ENCODE results near the gene DUOX1.

Gene DUOX1

GRCh38 chr15:45112143-45112590 lies 17.6 kb upstream of the DUOX1 start:
- in situ Hi-C loops (cut with MboI; ENCODE audit: low sequenced_read_pairs, unreplicated experiment), result loop anchor here (25.0 kb wide), 1 partner anchor 150 kb away; the partner anchor contains the start of gene TERB2
- no peak for TF ChIP-seq CTCF (IDR thresholded peaks at IDR 0.05; ENCODE audit: borderline replicate concordance, control extremely low read depth, extremely low read depth, insufficient read depth, missing control alignments)
- no peak for DNase-seq (ENCODE audit: low spot score)

DNA sequence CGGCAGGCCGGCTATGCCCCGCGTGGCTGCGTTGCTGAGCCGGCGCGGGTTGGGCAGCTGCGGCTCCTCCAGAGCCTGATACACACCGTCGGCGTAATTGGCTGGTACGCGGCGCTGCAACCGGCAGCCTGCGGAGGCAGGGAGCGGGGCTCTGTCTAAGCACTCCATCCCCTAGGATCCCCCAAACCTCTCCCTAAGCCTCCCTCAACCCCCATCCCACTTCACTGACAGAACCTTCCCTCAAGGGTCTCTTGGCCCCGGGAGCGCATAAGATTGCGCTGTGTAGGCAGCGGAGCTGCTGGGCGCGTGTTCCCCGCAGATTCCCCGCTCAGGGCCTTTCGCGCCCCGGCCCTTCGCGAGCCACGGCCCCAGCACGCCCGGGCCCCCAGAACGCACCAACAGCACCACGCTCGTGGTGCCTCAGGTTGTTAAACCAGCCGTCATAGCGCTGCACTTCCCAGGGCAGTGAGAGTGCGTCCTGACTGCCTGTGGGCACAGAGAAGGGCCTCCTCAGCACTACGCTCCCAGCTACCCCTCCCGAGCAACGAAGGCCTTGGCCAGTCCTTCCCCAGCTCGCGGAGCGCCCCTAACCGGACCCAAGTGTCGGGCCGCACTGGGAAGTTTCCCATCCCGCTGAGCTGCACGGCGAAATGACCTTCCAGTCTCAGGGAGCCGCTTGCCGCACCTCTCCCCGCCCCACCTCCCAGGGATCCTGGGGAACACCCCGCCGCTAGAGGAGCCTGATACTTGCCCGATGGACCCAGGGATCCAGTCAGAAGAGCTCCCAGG lies 17.0 kb upstream of the DUOX1 start:
- TF ChIP-seq CTCF (IDR thresholded peaks at IDR 0.05; ENCODE audit: borderline replicate concordance, control extremely low read depth, extremely low read depth, insufficient read depth, missing control alignments), result no peak
- in situ Hi-C loops (cut with MboI; ENCODE audit: low sequenced_read_pairs, unreplicated experiment), result loop anchor here (25.0 kb wide), 1 partner anchor 150 kb away; the partner anchor contains the start of gene TERB2
- DNase-seq (ENCODE audit: low spot score), result no peak

DNA sequence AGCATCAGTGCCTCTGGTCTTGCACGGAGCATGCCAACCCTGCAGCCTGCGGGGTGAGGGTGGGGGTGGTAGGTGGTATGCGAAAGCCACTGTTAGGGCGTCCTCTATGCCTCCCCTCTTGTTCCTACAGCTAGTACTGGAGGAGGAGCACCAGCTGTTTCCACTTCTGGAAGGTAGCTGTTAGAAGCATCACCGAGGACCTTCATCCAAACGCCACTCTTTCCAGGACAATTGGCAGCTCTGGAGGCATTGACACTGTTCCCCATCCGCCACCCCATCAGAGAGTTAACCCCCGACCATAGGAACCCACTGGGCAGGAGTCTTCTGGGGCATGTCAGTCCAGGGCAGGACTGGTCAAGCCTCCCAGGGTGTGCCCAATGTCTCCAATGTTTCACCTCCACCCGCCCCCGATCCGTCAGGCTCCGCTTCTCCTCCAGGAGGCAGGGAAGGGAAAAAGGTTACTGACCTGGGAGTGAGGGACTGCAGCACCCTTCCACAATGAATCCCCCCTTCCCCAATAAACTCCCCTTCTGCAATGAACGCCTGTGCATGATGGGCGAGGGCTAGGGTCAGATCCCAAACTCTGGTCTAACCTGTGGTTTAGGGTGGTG lies 16.3 kb upstream of the DUOX1 start:
- no peak for TF ChIP-seq CTCF (IDR thresholded peaks at IDR 0.05; ENCODE audit: borderline replicate concordance, control extremely low read depth, extremely low read depth, insufficient read depth, missing control alignments)
- in situ Hi-C loops (cut with MboI; ENCODE audit: low sequenced_read_pairs, unreplicated experiment), result loop anchor here (25.0 kb wide), 1 partner anchor 151 kb away; the partner anchor contains the start of gene TERB2
- no peak for DNase-seq (ENCODE audit: low spot score)

- in situ Hi-C loops (cut with MboI; ENCODE audit: low sequenced_read_pairs, unreplicated experiment), result loop anchor here (25.0 kb wide), 1 partner anchor 152 kb away; the partner anchor contains the start of gene TERB2
- no peak for DNase-seq (ENCODE audit: low spot score)
- no peak for TF ChIP-seq CTCF (IDR thresholded peaks at IDR 0.05; ENCODE audit: borderline replicate concordance, control extremely low read depth, extremely low read depth, insufficient read depth, missing control alignments)
Observed at GRCh38 chr15:45114076-45114750, 15.6 kb upstream of the DUOX1 start, which contains the start of the genes DUOX2 and DUOXA2. TSS of gene DUOX2 (minus strand) at chr15:45114172. CDS start at chr15:45113411, 761 bp downstream. TSS of gene DUOXA2 (plus strand) at chr15:45114326. CDS start at chr15:45114606, 280 bp downstream.

DNA sequence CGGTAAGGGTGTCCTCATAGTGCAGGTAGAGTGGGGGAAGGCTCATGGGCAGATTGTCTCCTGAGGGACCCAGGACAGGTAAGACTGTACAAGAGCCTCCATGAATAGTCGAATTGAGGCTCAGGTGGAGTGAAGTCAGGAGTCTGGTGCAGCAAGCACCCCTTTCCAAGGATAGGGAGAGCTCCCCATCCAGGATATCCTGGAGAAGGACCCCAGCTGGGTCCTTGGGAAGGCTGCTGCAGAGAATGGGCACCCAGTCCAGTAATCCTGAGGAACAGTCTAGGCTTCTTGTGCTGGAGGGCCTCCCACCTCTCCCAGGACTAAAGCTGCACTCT lies 15.1 kb upstream of the DUOX1 start:
- TF ChIP-seq CTCF (IDR thresholded peaks at IDR 0.05; ENCODE audit: borderline replicate concordance, control extremely low read depth, extremely low read depth, insufficient read depth, missing control alignments), result no peak
- no peak for DNase-seq (ENCODE audit: low spot score)
- in situ Hi-C loops (cut with MboI; ENCODE audit: low sequenced_read_pairs, unreplicated experiment), result loop anchor here (25.0 kb wide), 1 partner anchor 152 kb away; the partner anchor contains the start of gene TERB2

DNA sequence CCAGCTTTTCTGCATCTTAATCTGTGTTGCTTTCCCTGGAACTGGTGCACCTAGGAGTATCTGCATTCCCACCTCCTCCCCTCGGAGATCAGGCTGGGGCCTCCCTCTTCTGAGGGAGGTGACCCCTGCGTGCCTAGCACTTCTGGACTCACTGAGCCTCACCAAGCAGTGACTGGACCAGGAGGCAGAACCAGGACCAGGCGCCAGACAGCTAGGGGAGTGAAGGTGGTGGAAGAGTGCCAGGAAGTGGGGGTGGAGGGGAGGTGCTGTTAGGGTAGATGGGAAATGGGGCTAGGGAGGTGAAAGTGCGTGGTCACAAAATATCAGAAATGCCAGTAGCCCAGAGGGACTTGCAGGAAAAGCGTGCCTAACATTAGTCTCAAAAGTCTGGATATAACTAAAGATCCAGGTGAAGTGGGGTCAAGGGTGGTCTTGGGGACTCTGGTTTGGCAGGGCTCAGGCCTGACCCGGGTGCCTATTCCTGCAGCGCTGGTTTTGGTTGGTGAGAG lies 14.4 kb upstream of the DUOX1 start:
- TF ChIP-seq CTCF (IDR thresholded peaks at IDR 0.05; ENCODE audit: borderline replicate concordance, control extremely low read depth, extremely low read depth, insufficient read depth, missing control alignments), result no peak
- in situ Hi-C loops (cut with MboI; ENCODE audit: low sequenced_read_pairs, unreplicated experiment), result loop anchor here (25.0 kb wide), 1 partner anchor 153 kb away; the partner anchor contains the start of gene TERB2
- DNase-seq (ENCODE audit: low spot score), result no peak

Measured in GM13976 (cell line).